ENCODE results near the gene PTK7.

Gene PTK7

GRCh38 chr6:43205849-43206248 lies 129.7 kb downstream of the PTK7 start:
- no peak overlapping the region for H3K4me3 ChIP-seq (ENCODE audit: low read depth, low read length)
- TF ChIP-seq CTCF (IDR thresholded peaks at IDR 0.05; ENCODE audit: low read depth, low read length, missing control alignments), result no peak
- DNase-seq (ENCODE audit: low read depth), result no peak

- TF ChIP-seq CTCF (IDR thresholded peaks at IDR 0.05; ENCODE audit: low read depth, low read length, missing control alignments), result no peak
- DNase-seq (ENCODE audit: low read depth), result no peak
- H3K4me3 ChIP-seq (ENCODE audit: low read depth, low read length), result no peak overlapping the region
Measured at GRCh38 chr6:43207286-43207685, 131.2 kb downstream of the PTK7 start.

Measured in GM12864 (cell line).